Astrocyte (in vitro differentiated cells and primary cell): ENCODE data around the gene TULP3. TPM values are rescaled to one million over a fixed set of nuclear protein-coding genes. Genes with fewer than 3 reads are reported as not detected.

Experiments
- DNase-seq: peaks from one replicate; pipeline ENCODE4 v3.0.0-alpha.2; 2010; ENCODE audit warnings: low read depth
- FAIRE-seq: peaks from 2 replicates; lab custom pipeline; 2011; peaks lifted over from hg19 to GRCh38; lab: Jason Lieb, UNC
- H2AFZ ChIP-seq: 2 replicates; pipeline ENCODE4 v1.6.0; 2012; ENCODE audit warnings: low read depth, low read length, inconsistent platforms
- H3K27ac ChIP-seq: 2 replicates; pipeline ENCODE4 v1.5.1; 2011; ENCODE audit warnings: low read depth, low read length, inconsistent platforms
- H3K27me3 ChIP-seq: 2 replicates; pipeline ENCODE4 v1.6.0; 2011; ENCODE audit warnings: low read length, inconsistent platforms; ENCODE audit not compliant: insufficient read depth
- H3K36me3 ChIP-seq: 2 replicates; pipeline ENCODE4 v1.5.1; 2011; ENCODE audit warnings: low read length, inconsistent platforms; ENCODE audit not compliant: insufficient read depth
- H3K4me1 ChIP-seq: 2 replicates; pipeline ENCODE4 v1.5.1; 2011; ENCODE audit warnings: low read length, inconsistent platforms; ENCODE audit not compliant: insufficient read depth
- H3K4me2 ChIP-seq: 2 replicates; pipeline ENCODE4 v1.6.0; 2012; ENCODE audit warnings: low read length, inconsistent platforms
- H3K4me3 ChIP-seq: 2 replicates; pipeline ENCODE4 v1.5.1; 2011; ENCODE audit warnings: low read depth, mild to moderate bottlenecking, low read length, inconsistent platforms; ENCODE audit not compliant: insufficient read depth
- H3K79me2 ChIP-seq: 2 replicates; pipeline ENCODE4 v1.6.0; 2012; ENCODE audit warnings: mild to moderate bottlenecking, low read length, inconsistent platforms; ENCODE audit not compliant: insufficient read depth
- H3K9ac ChIP-seq: 2 replicates; pipeline ENCODE4 v1.6.0; 2012; ENCODE audit warnings: mild to moderate bottlenecking, low read length, inconsistent platforms
- H3K9me3 ChIP-seq: 2 replicates; pipeline ENCODE4 v1.5.1; 2012; ENCODE audit warnings: low read depth, mild to moderate bottlenecking, low read length, inconsistent platforms; ENCODE audit not compliant: insufficient read depth
- H4K20me1 ChIP-seq: 2 replicates; pipeline ENCODE4 v1.6.0; 2012; ENCODE audit warnings: low read length, inconsistent platforms; ENCODE audit not compliant: insufficient read depth
- H3K27ac Mint-ChIP-seq: one replicate; pipeline ENCODE4 v1.8.0; 2021; ENCODE audit warnings: mild to moderate bottlenecking, mixed read lengths; ENCODE audit not compliant: unreplicated experiment
- H3K27me3 Mint-ChIP-seq: one replicate; pipeline ENCODE4 v1.8.0; 2021; ENCODE audit warnings: low read depth, mixed read lengths; ENCODE audit not compliant: unreplicated experiment
- H3K36me3 Mint-ChIP-seq: one replicate; pipeline ENCODE4 v1.8.0; 2021; ENCODE audit warnings: low read depth, mixed read lengths; ENCODE audit not compliant: unreplicated experiment
- H3K4me1 Mint-ChIP-seq: one replicate; pipeline ENCODE4 v1.8.0; 2021; ENCODE audit warnings: low read depth, mixed read lengths; ENCODE audit not compliant: unreplicated experiment
- H3K4me3 Mint-ChIP-seq: one replicate; pipeline ENCODE4 v1.8.0; 2021; ENCODE audit warnings: mild to moderate bottlenecking, moderate library complexity, mixed read lengths; ENCODE audit not compliant: unreplicated experiment
- H3K9me3 Mint-ChIP-seq: one replicate; pipeline ENCODE4 v1.8.0; 2021; ENCODE audit warnings: mild to moderate bottlenecking, mixed read lengths; ENCODE audit not compliant: unreplicated experiment
- CTCF ChIP-seq: IDR thresholded peaks from 2 replicates; pipeline ENCODE4 v1.5.1; 2011; ENCODE audit warnings: low read depth, mild to moderate bottlenecking, inconsistent platforms, low read length, moderate library complexity; ENCODE audit not compliant: insufficient read depth
- EZH2 ChIP-seq: IDR thresholded peaks from 2 replicates; pipeline ENCODE4 v1.6.1; 2012; ENCODE audit warnings: mild to moderate bottlenecking, low read length, inconsistent platforms; ENCODE audit not compliant: insufficient read depth
- total RNA-seq: library from RNA; stranded (reverse); gene quantifications from 2 replicates; pipeline ENCODE4 v1.2.1, GENCODE V29; 2021

The TULP3 gene
- total RNA-seq, 1 donor from 2014 or later, result 23.6 TPM

GRCh38 chr12:2973566-2973965, 82.9 kb downstream of the TULP3 start:
- FAIRE-seq, result no peak
- no peak overlapping the region for H3K27ac Mint-ChIP-seq
- Histone ChIP-seq H3K27ac (no peak overlapping the region), H3K4me1 (peaks cover 6% of the 10 kb centered on the region), H3K4me3 (no peak overlapping the region), H3K36me3 (peaks cover 3% of the 10 kb centered on the region), H3K27me3 (no peaks in the 10 kb centered on the region), H2AFZ (no peak overlapping the region), H3K79me2 (peaks cover 76% of the 10 kb centered on the region), H3K9me3 (no peaks in the 10 kb centered on the region), H4K20me1 (peaks cover 68% of the 10 kb centered on the region), H3K9ac (no peak overlapping the region), H3K4me2 (no peak overlapping the region)
- H3K9me3 Mint-ChIP-seq, result no peaks in the 10 kb centered on the region
- H3K4me1 Mint-ChIP-seq, result no peaks in the 10 kb centered on the region
- H3K27me3 Mint-ChIP-seq, result no peaks in the 10 kb centered on the region
- TF ChIP-seq CTCF (no peak), EZH2 (no peak)
- peaks cover 7% of the 10 kb centered on the region for H3K36me3 Mint-ChIP-seq
- no peak for DNase-seq
- no peak overlapping the region for H3K4me3 Mint-ChIP-seq

DNA sequence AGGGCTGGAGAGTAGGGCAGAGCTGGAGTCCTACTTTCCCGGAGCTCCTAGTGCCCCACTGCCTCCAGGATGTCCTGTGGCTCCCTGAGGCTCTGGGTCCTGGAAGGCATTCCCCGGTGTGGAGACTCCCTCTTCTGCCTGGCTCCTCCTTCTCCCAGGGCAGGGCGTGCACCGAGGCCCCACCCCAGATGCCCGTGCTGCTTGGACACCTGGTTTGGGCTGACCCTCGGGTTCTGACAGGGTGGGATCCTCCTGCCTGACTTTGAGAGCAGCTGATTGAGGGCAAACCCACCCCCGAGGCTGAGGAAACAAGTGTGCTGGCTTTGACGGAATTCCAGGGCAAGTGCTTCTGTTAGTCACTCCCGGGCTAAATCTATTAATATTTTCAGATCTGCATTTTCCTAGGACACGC, 83.9 kb downstream of the TULP3 start:
- peaks cover 62% of the 10 kb centered on the region for H4K20me1 ChIP-seq
- H3K4me3 ChIP-seq, result no peak overlapping the region
- DNase-seq (peak; percentile 37), FAIRE-seq (no peak)
- H3K27ac Mint-ChIP-seq, result no peak overlapping the region
- no peak overlapping the region for H2AFZ ChIP-seq
- H3K4me1 Mint-ChIP-seq, result no peaks in the 10 kb centered on the region
- peaks cover 9% of the 10 kb centered on the region for H3K36me3 Mint-ChIP-seq
- H3K9me3 ChIP-seq, result no peaks in the 10 kb centered on the region
- TF ChIP-seq EZH2 (no peak), CTCF (no peak)
- peak overlapping the region; percentile 66 for H3K4me2 ChIP-seq
- H3K79me2 ChIP-seq, result peaks cover 71% of the 10 kb centered on the region
- peaks cover 3% of the 10 kb centered on the region for H3K36me3 ChIP-seq
- no peaks in the 10 kb centered on the region for H3K9me3 Mint-ChIP-seq
- H3K4me3 Mint-ChIP-seq, result no peak overlapping the region
- H3K9ac ChIP-seq, result peak overlapping the region; percentile 30
- no peak overlapping the region for H3K27ac ChIP-seq
- H3K27me3 Mint-ChIP-seq, result no peaks in the 10 kb centered on the region
- no peaks in the 10 kb centered on the region for H3K27me3 ChIP-seq
- peaks cover 6% of the 10 kb centered on the region for H3K4me1 ChIP-seq

GRCh38 chr12:2976581-2976996, 85.9 kb downstream of the TULP3 start:
- Histone ChIP-seq H3K36me3 (no peaks in the 10 kb centered on the region), H3K79me2 (peaks cover 65% of the 10 kb centered on the region), H3K4me3 (no peak overlapping the region), H3K27me3 (no peaks in the 10 kb centered on the region), H3K4me2 (no peak overlapping the region), H3K27ac (no peak overlapping the region), H4K20me1 (peaks cover 63% of the 10 kb centered on the region), H3K9me3 (no peaks in the 10 kb centered on the region), H3K9ac (no peak overlapping the region), H2AFZ (no peak overlapping the region), H3K4me1 (peaks cover 6% of the 10 kb centered on the region)
- FAIRE-seq, result no peak
- Mint-ChIP-seq H3K4me3 (no peak overlapping the region), H3K4me1 (no peaks in the 10 kb centered on the region), H3K27me3 (no peaks in the 10 kb centered on the region), H3K9me3 (no peaks in the 10 kb centered on the region), H3K36me3 (peaks cover 7% of the 10 kb centered on the region), H3K27ac (no peak overlapping the region)
- TF ChIP-seq EZH2 (no peak), CTCF (no peak)
- no peak for DNase-seq
